SK-N-SH treated with all-trans-retinoic acid at 6 μM for 48 hours (cell line): ENCODE measurements around the gene IKZF1.

ENCODE experiments used
- ARNTL ChIP-seq: fragments of 450-650 bp; formaldehyde crosslinking; IDR thresholded peaks from 2 replicates; pipeline ENCODE4 v1.5.0; 2020; ENCODE audit warnings: low read depth, mild to moderate bottlenecking, moderate library complexity, borderline replicate concordance
- CSDC2 ChIP-seq: fragments of 250-450 bp; sonication (Bioruptor Pico); IDR thresholded peaks from 2 replicates; pipeline ENCODE4 v1.5.0; 2020; ENCODE audit warnings: mild to moderate bottlenecking, moderate library complexity
- GLIS3 ChIP-seq: fragments of 250-450 bp; sonication (Bioruptor Pico); IDR thresholded peaks from 2 replicates; pipeline ENCODE4 v1.5.0; 2020; ENCODE audit warnings: mild to moderate bottlenecking, moderate library complexity
- ISL1 ChIP-seq: fragments of 250-450 bp; sonication (Bioruptor Pico); IDR thresholded peaks from 2 replicates; pipeline ENCODE4 v2.1.2; 2022; ENCODE audit warnings: mild to moderate bottlenecking, moderate library complexity
- OSR1 ChIP-seq: fragments of 250-450 bp; sonication (Bioruptor Pico); IDR thresholded peaks from 2 replicates; pipeline ENCODE4 v1.8.0; 2022; ENCODE audit warnings: moderate library complexity, mild to moderate bottlenecking, inconsistent platforms
- RARB ChIP-seq: fragments of 250-450 bp; sonication (Bioruptor Pico); IDR thresholded peaks from 2 replicates; pipeline ENCODE4 v1.8.0; 2021; ENCODE audit warnings: mild to moderate bottlenecking, moderate library complexity
- TOX ChIP-seq: fragments of 250-450 bp; sonication (Bioruptor Pico); IDR thresholded peaks from 2 replicates; pipeline ENCODE4 v1.8.0; 2021; ENCODE audit warnings: mild to moderate bottlenecking, moderate library complexity, borderline replicate concordance
- ZC3H10 ChIP-seq: fragments of 250-450 bp; sonication (Bioruptor Pico); IDR thresholded peaks from 2 replicates; pipeline ENCODE4 v1.5.1; 2021; ENCODE audit warnings: mild to moderate bottlenecking, moderate library complexity
- ZFP3 ChIP-seq: fragments of 250-450 bp; sonication (Bioruptor Pico); IDR thresholded peaks from 2 replicates; pipeline ENCODE4 v1.5.0; 2020; ENCODE audit warnings: mild to moderate bottlenecking, moderate library complexity
- ZFP30 ChIP-seq: fragments of 450-650 bp; formaldehyde crosslinking; IDR thresholded peaks from 2 replicates; pipeline ENCODE4 v1.5.0; 2022; ENCODE audit warnings: mild to moderate bottlenecking, moderate library complexity
- TF ChIP-seq, protein P1 (sequence below): fragments of 250-450 bp; sonication (Bioruptor Pico); IDR thresholded peaks from 2 replicates; pipeline ENCODE4 v1.5.0; 2020; ENCODE audit warnings: mild to moderate bottlenecking, moderate library complexity
- TF ChIP-seq, protein P2 (sequence below): fragments of 250-450 bp; sonication (Bioruptor Pico); IDR thresholded peaks from 2 replicates; pipeline ENCODE4 v1.8.0; 2020; ENCODE audit warnings: mild to moderate bottlenecking, moderate library complexity, borderline replicate concordance
- TF ChIP-seq, protein P3 (sequence below): fragments of 250-450 bp; sonication (Bioruptor Pico); IDR thresholded peaks from 2 replicates; pipeline ENCODE4 v1.5.1; 2020; ENCODE audit warnings: low read depth, mild to moderate bottlenecking, moderate library complexity

DNA sequence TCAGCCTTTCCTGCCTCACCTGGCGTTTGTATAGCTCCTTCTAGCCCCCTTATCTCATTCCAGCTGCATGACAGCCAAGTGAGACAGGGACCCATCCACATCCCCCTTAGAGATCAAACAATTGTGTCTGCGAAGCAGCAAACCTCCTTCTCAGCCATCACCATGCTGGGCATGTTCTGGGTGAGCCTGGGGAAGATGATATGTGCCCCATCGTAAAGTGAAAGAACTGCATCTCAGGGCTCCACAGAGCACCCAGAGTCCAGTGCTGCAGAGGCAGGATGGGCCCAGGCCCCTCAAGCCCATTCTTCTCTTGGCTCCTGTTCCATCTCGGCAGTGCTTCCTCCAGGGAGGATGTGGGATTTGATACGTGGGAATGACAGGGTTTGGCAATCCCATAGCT lies 102.4 kb downstream of the IKZF1 start:
- TF ChIP-seq, protein P1, sequence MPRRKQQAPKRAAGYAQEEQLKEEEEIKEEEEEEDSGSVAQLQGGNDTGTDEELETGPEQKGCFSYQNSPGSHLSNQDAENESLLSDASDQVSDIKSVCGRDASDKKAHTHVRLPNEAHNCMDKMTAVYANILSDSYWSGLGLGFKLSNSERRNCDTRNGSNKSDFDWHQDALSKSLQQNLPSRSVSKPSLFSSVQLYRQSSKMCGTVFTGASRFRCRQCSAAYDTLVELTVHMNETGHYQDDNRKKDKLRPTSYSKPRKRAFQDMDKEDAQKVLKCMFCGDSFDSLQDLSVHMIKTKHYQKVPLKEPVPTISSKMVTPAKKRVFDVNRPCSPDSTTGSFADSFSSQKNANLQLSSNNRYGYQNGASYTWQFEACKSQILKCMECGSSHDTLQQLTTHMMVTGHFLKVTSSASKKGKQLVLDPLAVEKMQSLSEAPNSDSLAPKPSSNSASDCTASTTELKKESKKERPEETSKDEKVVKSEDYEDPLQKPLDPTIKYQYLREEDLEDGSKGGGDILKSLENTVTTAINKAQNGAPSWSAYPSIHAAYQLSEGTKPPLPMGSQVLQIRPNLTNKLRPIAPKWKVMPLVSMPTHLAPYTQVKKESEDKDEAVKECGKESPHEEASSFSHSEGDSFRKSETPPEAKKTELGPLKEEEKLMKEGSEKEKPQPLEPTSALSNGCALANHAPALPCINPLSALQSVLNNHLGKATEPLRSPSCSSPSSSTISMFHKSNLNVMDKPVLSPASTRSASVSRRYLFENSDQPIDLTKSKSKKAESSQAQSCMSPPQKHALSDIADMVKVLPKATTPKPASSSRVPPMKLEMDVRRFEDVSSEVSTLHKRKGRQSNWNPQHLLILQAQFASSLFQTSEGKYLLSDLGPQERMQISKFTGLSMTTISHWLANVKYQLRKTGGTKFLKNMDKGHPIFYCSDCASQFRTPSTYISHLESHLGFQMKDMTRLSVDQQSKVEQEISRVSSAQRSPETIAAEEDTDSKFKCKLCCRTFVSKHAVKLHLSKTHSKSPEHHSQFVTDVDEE (CRISPR knock-in tag) = no peak
- TF ChIP-seq ZC3H10 (no peak), ARNTL (CRISPR knock-in tag) (no peak), OSR1 (CRISPR knock-in tag) (no peak), ISL1 (CRISPR knock-in tag) (no peak), RARB (CRISPR knock-in tag) (no peak), CSDC2 (CRISPR knock-in tag) (no peak), TOX (no peak), GLIS3 (CRISPR knock-in tag) (no peak), ZFP3 (CRISPR knock-in tag) (no peak), ZFP30 (CRISPR knock-in tag) (no peak)
- TF ChIP-seq, protein P2, sequence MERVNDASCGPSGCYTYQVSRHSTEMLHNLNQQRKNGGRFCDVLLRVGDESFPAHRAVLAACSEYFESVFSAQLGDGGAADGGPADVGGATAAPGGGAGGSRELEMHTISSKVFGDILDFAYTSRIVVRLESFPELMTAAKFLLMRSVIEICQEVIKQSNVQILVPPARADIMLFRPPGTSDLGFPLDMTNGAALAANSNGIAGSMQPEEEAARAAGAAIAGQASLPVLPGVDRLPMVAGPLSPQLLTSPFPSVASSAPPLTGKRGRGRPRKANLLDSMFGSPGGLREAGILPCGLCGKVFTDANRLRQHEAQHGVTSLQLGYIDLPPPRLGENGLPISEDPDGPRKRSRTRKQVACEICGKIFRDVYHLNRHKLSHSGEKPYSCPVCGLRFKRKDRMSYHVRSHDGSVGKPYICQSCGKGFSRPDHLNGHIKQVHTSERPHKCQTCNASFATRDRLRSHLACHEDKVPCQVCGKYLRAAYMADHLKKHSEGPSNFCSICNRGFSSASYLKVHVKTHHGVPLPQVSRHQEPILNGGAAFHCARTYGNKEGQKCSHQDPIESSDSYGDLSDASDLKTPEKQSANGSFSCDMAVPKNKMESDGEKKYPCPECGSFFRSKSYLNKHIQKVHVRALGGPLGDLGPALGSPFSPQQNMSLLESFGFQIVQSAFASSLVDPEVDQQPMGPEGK = no peak
- TF ChIP-seq, protein P3, sequence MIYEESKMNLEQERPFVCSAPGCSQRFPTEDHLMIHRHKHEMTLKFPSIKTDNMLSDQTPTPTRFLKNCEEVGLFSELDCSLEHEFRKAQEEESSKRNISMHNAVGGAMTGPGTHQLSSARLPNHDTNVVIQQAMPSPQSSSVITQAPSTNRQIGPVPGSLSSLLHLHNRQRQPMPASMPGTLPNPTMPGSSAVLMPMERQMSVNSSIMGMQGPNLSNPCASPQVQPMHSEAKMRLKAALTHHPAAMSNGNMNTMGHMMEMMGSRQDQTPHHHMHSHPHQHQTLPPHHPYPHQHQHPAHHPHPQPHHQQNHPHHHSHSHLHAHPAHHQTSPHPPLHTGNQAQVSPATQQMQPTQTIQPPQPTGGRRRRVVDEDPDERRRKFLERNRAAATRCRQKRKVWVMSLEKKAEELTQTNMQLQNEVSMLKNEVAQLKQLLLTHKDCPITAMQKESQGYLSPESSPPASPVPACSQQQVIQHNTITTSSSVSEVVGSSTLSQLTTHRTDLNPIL (CRISPR knock-in tag) = no peak
